A673 (cell line): ENCODE data around the gene FAM47E.

Experiments
- CTCF ChIP-seq: fragments of 300-800, 200-600 bp; sonication (generic); conservative IDR thresholded peaks from 2 replicates; pipeline ENCODE4 v1.5.1; 2017; ENCODE audit warnings: low read depth, mild to moderate bottlenecking, antibody characterized with exemption, low read length, moderate library complexity, mixed read lengths
- EZH2 ChIP-seq: fragments of 200-600 bp; sonication (generic); IDR thresholded peaks from 2 replicates; pipeline ENCODE4 v1.6.1; 2017; ENCODE audit warnings: borderline replicate concordance, low read depth, mild to moderate bottlenecking, mixed read lengths, antibody characterized with exemption, low read length; ENCODE audit not compliant: poor library complexity, severe bottlenecking

DNA sequence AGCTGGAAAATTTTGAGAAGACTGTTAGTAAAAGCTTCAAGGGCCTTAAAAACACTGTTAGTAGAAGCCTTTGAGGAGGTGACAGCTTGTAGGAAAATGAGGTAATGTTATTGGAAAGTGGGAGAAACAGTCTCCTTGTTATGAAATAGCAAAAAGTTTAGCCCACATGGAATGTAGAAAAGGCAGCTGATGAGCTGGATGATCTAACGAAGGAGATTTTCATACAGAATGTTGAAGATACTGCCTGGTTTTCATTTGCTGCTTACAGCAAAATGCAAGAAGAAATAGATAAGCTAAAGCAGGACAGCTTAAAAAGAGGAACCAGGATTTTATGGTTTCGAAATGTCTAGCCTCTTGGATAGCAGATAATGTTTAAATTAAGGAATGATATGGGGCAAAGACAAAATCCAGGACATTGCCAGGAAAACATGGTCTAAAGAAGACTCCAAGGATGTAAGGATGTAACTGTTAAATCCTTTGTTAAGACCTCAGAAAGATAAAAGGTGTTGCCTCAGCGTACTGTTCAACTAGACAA lies 44.8 kb downstream of the FAM47E start:
- no peak for TF ChIP-seq EZH2
- no peak for TF ChIP-seq CTCF
